Esophagus squamous epithelium (tissue), 5 donors: ENCODE measurements around the gene SLC31A1. TPM values are rescaled to one million over a fixed set of nuclear protein-coding genes. Genes with fewer than 3 reads are reported as not detected.

Experiments
- DNase-seq: peaks from one replicate; lab custom pipeline; 2025; lab: John Stamatoyannopoulos, UW
- H3K27ac ChIP-seq, 4 donors: fragments of 200-600 bp; sonication (generic); one replicate each; pipeline ENCODE4 v1.5.1; 2016 to 2019; ENCODE audit warnings: mild to moderate bottlenecking in 1 of 4
- H3K27me3 ChIP-seq, 4 donors: fragments of 200-600 bp; sonication (generic); 1 replicate in 3 of 4; 2 replicates in 1 of 4; pipeline versions ENCODE4 v1.5.1 to v1.6.0; 2017 to 2021; ENCODE audit warnings: antibody characterized with exemption in 1 of 4
- H3K36me3 ChIP-seq, 3 donors: fragments of 200-600 bp; sonication (generic); one replicate each; pipeline ENCODE4 v1.5.1; 2016 to 2019
- H3K4me1 ChIP-seq, 3 donors: fragments of 200-600 bp; sonication (generic); one replicate each; pipeline ENCODE4 v1.5.1; 2017 to 2019
- H3K4me3 ChIP-seq, 4 donors: fragments of 200-600 bp; sonication (generic); 1 replicate in 3 of 4; 2 replicates in 1 of 4; pipeline ENCODE4 v1.5.1; 2016 to 2019; ENCODE audit warnings: mild to moderate bottlenecking in 2 of 4, moderate library complexity in 1 of 4
- H3K9me3 ChIP-seq, 3 donors: fragments of 200-600 bp; sonication (generic); one replicate each; pipeline ENCODE4 v1.5.1; 2016 to 2019
- POLR2A ChIP-seq, 4 donors: fragments of 450-650 bp; IDR thresholded peaks; one replicate each; pipeline ENCODE4 v1.6.1; 2017; ENCODE audit warnings: antibody characterized with exemption in 4 of 4, mild to moderate bottlenecking in 4 of 4, moderate library complexity in 3 of 4
- WGBS, 2 donors: methylation state at CpG; one replicate each; pipeline ENCODE4 v1.1.5; 2018; 5-methylcytosine and 5-hydroxymethylcytosine counted together
- intact Hi-C: fragments of 100-400 bp; cut with DNase I; formaldehyde crosslinking; loops from one replicate; pipeline ENCODE4 v1.15.0; 2022
- total RNA-seq, 4 donors: library from RNA; depleted of rRNA; stranded (reverse); fragments of >200 nt; gene quantifications; one replicate each; pipeline ENCODE4 v1.1.0, GENCODE V29; 2016
- TF ChIP-seq, protein P1 (sequence below), 6 experiments: fragments of 450-650 bp in 4 of 6; fragments of 200-600 bp in 2 of 6; sonication (generic) in 2 of 6; IDR thresholded peaks; one replicate each; pipeline ENCODE4 v1.5.1; 2016 to 2019; ENCODE audit warnings: antibody characterized with exemption in 6 of 6, mild to moderate bottlenecking in 4 of 6, moderate library complexity in 4 of 6
- donor health status: DM: yes; HTN: yes; CAD: no.

The SLC31A1 gene
- total RNA-seq, 4 donors from 2014 or later, result 11.0 to 23.4 (median 17.8) TPM

DNA sequence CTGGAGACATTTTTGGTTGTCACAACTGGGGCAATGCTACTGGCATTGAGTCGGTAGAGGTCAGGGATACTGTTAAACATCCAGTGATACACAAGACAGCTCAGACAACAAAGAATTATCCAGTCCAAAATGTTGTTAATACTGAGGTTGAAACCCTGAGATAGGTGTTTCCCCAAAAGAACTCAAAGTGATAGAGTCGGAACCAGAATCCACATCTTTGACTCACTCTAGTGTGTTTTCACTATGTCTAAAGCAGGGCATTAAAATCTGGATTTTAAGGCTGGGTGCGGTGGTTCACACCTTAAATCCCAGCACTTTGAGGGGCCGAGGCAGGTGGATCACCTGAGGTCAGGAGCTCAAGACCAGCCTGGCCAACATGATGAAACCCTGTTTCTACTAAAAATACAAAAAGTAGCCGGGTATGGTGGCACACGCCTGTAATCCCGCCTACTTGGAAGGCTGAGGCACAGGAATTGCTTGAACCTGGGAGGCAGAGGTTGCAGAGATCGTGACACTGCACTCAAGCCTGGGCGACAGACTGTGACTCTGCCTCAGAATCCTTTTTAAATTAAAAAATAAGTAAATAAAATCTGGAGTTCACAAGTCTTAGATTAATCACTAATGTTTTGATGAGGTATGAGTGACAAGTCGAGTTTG is 17.0 kb downstream of the SLC31A1 start:
- no peak for DNase-seq
- H3K27ac ChIP-seq, result no peak overlapping the region
- H3K36me3 ChIP-seq, result no peaks in the 10 kb centered on the region
- H3K9me3 ChIP-seq, result no peaks in the 10 kb centered on the region
- peaks cover 0 to 16% (median 5%) of the 10 kb centered on the region in 3 donors for H3K4me1 ChIP-seq
- intact Hi-C loops, result no loop called here
- WGBS, 2 donors, result 87 to 92% methylated on average over 9 to 10 of the region's 10 CpGs
- H3K4me3 ChIP-seq, result no peak overlapping the region
- TF ChIP-seq POLR2A (IDR thresholded peaks at IDR 0.05), result no peak
- no peaks in the 10 kb centered on the region for H3K27me3 ChIP-seq

- peaks cover 0 to 11% (median under 1%) of the 10 kb centered on the region in 3 donors for H3K4me1 ChIP-seq
- no peak for DNase-seq
- intact Hi-C loops, result no loop called here
- no peak overlapping the region for H3K27ac ChIP-seq
- no peaks in the 10 kb centered on the region for H3K27me3 ChIP-seq
- TF ChIP-seq, protein P1, sequence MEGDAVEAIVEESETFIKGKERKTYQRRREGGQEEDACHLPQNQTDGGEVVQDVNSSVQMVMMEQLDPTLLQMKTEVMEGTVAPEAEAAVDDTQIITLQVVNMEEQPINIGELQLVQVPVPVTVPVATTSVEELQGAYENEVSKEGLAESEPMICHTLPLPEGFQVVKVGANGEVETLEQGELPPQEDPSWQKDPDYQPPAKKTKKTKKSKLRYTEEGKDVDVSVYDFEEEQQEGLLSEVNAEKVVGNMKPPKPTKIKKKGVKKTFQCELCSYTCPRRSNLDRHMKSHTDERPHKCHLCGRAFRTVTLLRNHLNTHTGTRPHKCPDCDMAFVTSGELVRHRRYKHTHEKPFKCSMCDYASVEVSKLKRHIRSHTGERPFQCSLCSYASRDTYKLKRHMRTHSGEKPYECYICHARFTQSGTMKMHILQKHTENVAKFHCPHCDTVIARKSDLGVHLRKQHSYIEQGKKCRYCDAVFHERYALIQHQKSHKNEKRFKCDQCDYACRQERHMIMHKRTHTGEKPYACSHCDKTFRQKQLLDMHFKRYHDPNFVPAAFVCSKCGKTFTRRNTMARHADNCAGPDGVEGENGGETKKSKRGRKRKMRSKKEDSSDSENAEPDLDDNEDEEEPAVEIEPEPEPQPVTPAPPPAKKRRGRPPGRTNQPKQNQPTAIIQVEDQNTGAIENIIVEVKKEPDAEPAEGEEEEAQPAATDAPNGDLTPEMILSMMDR (IDR thresholded peaks at IDR 0.05), result no peak
- TF ChIP-seq POLR2A (IDR thresholded peaks at IDR 0.05), result no peak
- no peaks in the 10 kb centered on the region for H3K9me3 ChIP-seq
- WGBS, 2 donors, result 63 to 84% methylated on average over 4 of the region's 4 CpGs
- H3K36me3 ChIP-seq, result no peaks in the 10 kb centered on the region
- H3K4me3 ChIP-seq, result no peak overlapping the region
These were observed 17.5 kb downstream of the SLC31A1 start for GRCh38 chr9:113238859-113239232.

DNA sequence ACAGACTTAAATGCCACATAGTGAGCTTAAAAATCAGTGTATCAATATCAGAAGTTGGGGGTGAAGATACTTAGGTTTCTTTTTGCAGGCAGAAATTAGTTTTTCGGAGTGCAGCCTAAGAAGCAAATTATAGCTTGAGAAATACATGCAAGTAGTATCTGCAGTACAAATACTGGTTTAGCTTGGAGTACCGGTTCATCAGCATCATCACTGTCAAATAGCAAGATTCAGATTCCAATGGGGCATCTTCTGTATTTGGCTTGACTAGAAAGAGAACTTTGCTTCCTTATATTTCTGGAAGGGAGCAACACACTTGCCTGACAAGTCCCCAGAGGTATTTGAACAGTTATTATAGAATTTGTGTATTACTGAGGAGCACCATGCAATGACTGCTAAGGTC is 19.8 kb downstream of the SLC31A1 start:
- intact Hi-C loops, result no loop called here
- WGBS, 2 donors, result 84 to 95% methylated on average over 2 of the region's 2 CpGs
- H3K27me3 ChIP-seq, result no peaks in the 10 kb centered on the region

GRCh38 chr9:113244556-113244955 is 23.2 kb downstream of the SLC31A1 start:
- 83 to 94% methylated on average over 2 of the region's 2 CpGs for WGBS, 2 donors
- H3K36me3 ChIP-seq, result no peaks in the 10 kb centered on the region
- H3K27ac ChIP-seq, result no peak overlapping the region
- intact Hi-C loops, result no loop called here
- no peak for DNase-seq
- H3K9me3 ChIP-seq, result no peaks in the 10 kb centered on the region
- TF ChIP-seq POLR2A (IDR thresholded peaks at IDR 0.05), result no peak
- TF ChIP-seq, protein P1 (IDR thresholded peaks at IDR 0.05), result no peak
- no peaks in the 10 kb centered on the region for H3K4me1 ChIP-seq
- H3K27me3 ChIP-seq, result no peaks in the 10 kb centered on the region
- no peak overlapping the region for H3K4me3 ChIP-seq

More for the DNA sequence above, 19.8 kb downstream of the SLC31A1 start:
- no peak for DNase-seq
- H3K36me3 ChIP-seq, result no peaks in the 10 kb centered on the region
- TF ChIP-seq POLR2A (IDR thresholded peaks at IDR 0.05), result no peak
- TF ChIP-seq, protein P1 (IDR thresholded peaks at IDR 0.05), result no peak
- no peaks in the 10 kb centered on the region for H3K4me1 ChIP-seq
- H3K4me3 ChIP-seq, result no peak overlapping the region
- H3K27ac ChIP-seq, result no peak overlapping the region
- H3K9me3 ChIP-seq, result no peaks in the 10 kb centered on the region

GRCh38 chr9:113245894-113246293 is 24.6 kb downstream of the SLC31A1 start:
- no peaks in the 10 kb centered on the region for H3K4me1 ChIP-seq
- H3K36me3 ChIP-seq, result no peaks in the 10 kb centered on the region
- no peaks in the 10 kb centered on the region for H3K9me3 ChIP-seq
- intact Hi-C loops, result no loop called here
- WGBS, 2 donors, result 78 to 91% methylated on average over 4 of the region's 4 CpGs
- no peak for DNase-seq
- no peak overlapping the region for H3K27ac ChIP-seq
- no peak overlapping the region for H3K4me3 ChIP-seq
- no peaks in the 10 kb centered on the region for H3K27me3 ChIP-seq
- no peak for TF ChIP-seq POLR2A (IDR thresholded peaks at IDR 0.05)
- TF ChIP-seq, protein P1 (IDR thresholded peaks at IDR 0.05), result no peak
